GM18505 (cell line): ENCODE results near the gene DMBX1.

Experiments used
- ATAC-seq: cut with Tn5 transposase; IDR thresholded peaks from one replicate; pipeline ENCODE4 v1.9.1; 2021; ENCODE audit not compliant: unreplicated experiment
- POLR2A ChIP-seq: IDR thresholded peaks from 4 replicates; pipeline ENCODE4 v1.6.1; 2011; ENCODE audit warnings: borderline replicate concordance; ENCODE audit not compliant: insufficient read depth, insufficient read length; ENCODE audit errors: extremely low read depth

The DMBX1 gene

DNA sequence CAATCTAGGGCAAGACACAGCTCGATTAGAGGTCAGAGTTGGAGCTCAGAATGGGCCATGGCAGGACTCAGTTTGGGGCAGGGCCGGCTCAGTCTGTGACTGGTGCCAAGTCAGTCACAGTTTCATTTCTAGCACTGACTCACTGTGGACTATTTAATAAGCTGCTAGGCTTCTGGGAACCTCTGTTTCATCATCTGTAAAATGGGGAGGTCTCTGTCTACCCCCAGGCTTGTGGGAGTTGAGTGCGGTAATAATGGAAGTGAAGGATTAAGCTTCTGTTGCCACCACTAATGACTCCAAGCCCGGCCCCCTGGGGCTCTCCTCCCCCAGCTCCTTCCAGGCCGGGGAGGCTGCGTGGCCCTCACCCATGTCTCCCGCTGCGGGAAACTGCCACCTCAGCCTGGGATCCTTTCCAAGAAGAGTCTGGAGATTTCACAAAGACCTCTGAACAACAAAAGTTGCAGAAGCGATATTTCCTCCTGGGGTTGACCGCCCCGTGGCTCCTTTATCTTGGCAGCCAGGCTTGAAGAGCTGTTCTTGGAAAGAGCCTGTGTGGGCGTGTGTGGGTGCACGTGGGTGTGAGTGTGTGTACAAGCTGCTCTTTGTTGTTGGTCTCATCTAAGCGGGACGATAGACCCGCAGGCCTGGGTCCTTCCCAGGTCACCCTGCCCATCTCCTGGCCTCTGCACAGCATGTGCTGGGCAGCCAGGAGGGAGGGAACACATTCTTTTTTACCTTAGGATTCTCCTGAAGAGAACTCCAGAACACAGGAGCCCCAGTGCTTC lies 32.7 kb downstream of the DMBX1 start:
- no peak for TF ChIP-seq POLR2A
- ATAC-seq, result no peak

GRCh38 chr1:46522969-46523320 lies 33.3 kb downstream of the DMBX1 start:
- no peak for ATAC-seq
- no peak for TF ChIP-seq POLR2A

- no peak for TF ChIP-seq POLR2A
- ATAC-seq, result no peak
Measured at GRCh38 chr1:46523496-46524353, 34.1 kb downstream of the DMBX1 start.

- TF ChIP-seq POLR2A, result no peak
- ATAC-seq, result no peak
Measured at GRCh38 chr1:46524843-46525242, 35.2 kb downstream of the DMBX1 start.

DNA sequence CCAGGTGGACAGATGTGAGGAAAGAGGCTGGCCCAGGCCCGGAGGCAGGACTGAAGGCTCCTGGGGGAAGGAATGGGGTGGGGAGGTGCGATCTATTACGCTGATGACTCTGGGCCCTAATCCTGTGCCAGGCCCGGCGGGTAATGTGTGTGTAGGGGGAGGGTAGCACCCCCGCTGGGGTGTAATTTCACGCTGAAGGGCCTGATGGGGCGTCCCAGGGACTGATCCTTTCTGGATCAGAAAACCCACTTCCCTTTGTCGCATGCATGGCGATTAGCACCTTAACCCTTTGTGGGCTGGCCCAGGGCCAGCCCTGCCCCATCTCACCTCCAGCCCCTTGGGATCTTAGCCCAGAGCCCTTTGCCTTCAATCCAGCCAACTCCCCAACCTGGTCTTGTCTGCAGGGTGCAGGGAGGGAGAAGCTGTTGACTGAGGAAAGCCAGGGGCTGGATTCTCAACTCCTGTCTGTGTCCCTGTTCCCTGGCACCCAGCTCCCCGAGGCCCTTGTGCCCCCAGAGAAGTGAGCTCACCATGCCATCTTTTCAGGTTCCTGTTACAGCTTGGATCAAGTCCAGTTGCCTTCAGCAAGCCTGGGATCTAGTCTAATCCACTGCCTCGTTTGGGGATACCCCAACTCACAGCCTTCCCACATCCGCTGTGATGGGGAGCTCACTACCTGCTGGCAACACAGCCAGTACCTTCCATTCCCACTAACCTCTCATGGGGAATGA lies 35.8 kb downstream of the DMBX1 start:
- ATAC-seq, result no peak
- no peak for TF ChIP-seq POLR2A

DNA sequence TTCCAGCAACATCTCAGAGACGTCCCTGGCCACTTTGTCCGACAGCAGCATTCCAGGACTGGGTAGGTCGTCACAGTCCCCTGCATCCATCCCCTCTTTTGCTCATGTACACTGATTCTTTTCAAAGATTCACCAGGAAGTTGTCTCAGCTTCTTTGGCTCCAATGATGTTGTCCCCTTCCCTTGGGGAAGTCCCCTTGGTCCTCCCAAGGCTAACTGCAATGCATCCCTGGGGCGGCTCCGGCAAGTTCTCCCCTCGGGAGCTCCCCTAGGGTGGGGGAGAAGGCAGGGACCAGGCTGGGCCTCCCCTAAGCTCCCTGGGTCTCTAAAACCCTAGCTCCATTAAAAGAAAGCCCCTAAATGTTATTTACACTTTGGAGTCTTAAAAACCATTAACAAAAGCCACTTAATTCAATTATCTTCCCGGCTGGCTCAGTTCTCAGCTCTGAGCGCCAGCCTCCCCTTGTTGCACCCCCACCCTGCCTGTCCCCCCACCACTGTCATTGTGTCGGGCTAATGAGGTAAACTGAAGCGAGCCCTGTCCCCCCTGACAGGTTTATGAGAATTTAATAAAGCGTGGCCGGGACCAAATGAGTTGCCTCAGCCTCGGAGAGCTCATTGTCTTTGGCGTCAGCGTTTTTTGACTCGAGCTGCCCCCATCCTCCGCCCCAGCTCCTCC lies 36.5 kb downstream of the DMBX1 start:
- no peak for TF ChIP-seq POLR2A
- ATAC-seq, result no peak

- no peak for TF ChIP-seq POLR2A
- ATAC-seq, result no peak
Measured at GRCh38 chr1:46526691-46527291, 37.2 kb downstream of the DMBX1 start.

DNA sequence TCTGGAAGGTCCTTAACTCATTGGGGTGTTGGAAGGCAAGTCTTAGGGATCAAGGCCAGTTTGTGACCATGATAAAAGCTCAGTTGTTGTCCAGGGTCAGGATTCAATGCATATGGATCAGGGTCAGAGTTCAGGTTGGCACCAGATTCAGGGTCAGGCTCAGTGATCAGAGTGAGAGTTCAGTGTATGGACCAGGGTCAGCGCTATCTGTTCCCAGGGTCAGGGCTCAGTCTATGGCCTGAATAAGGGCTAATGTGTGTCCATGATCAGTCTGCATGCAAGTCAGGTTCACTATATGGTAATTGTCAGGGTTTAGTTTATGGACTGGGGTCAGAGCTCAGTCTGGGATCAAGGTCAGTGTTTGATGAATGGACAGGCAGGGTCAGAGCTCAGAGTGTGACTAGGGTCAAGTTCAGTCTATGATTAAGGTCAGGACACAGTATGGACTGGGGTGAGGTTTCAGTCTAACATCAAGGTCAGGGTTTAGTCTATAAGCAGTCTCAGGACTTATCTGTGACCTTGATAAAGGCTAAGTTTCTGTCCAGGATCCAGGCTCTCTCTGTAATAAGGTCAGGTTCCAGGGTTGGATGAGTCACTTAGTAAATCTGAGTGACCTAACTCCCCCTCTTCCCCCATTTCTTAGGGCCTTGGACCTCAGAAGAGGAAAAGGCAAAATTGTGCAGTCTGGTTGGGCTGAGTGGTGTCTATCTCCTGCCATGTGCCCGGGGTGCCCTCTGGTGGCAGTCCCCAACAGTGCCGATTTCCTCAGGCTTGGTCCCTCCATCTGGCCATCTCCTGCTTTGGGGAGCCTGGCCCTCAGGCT lies 38.0 kb downstream of the DMBX1 start:
- no peak for TF ChIP-seq POLR2A

DNA sequence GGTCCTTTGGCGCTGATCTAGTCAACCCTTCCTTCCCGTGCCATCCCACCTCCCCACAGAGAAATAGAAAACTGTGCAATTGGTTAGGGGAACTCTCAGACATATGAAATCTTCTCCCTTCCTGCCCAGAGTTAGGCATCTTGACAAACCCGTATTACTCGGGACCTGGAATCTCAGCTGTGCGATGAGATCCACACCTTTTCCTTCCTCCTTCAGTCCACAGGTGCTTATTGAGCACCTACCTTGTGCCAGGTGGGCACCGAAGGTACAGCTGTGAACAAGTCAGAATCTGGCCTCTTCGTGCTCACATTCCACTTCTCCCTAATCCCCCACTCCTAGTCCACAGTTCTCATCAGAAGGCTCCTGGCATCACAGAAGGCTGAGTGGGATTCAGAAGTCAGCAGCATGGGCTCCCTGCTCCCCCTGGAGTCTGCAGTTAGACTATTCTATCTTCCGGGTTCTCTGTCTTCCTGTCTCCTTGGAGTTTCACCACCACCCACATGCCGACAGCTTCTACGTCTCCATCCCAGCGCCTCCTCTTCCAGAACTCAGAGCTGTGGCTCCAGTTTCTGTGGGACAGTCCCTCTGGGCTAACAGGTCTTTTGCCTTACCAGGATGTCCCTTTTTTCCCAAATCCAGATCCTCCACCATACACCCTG lies 38.8 kb downstream of the DMBX1 start:
- no peak for TF ChIP-seq POLR2A
- ATAC-seq, result no peak

More for the DNA sequence above, 38.0 kb downstream of the DMBX1 start:
- no peak for ATAC-seq

- no peak for ATAC-seq
- no peak for TF ChIP-seq POLR2A
Measured at GRCh38 chr1:46529031-46529630, 39.5 kb downstream of the DMBX1 start.

- no peak for ATAC-seq
- no peak for TF ChIP-seq POLR2A
Measured at GRCh38 chr1:46530311-46530710, 40.7 kb downstream of the DMBX1 start.

GRCh38 chr1:46530791-46531409 lies 41.3 kb downstream of the DMBX1 start:
- no peak for TF ChIP-seq POLR2A
- no peak for ATAC-seq
